H9 (cell line): ENCODE measurements around the gene SPA17. TPM values are rescaled to one million over a fixed set of nuclear protein-coding genes. Genes with fewer than 3 reads are reported as not detected.

Source experiments
- DNase-seq: peaks from one replicate; pipeline ENCODE4 v3.0.0-alpha.2; 2017
- H2AFZ ChIP-seq: one replicate; pipeline ENCODE4 v1.6.1; 2013; ENCODE audit warnings: mild to moderate bottlenecking, low read length, control low read depth, moderate library complexity
- H2AK5ac ChIP-seq: 2 replicates; pipeline ENCODE4 v1.6.1; 2013; ENCODE audit warnings: low read length, control low read depth, mixed read lengths; ENCODE audit not compliant: insufficient read length
- H2BK120ac ChIP-seq: one replicate; pipeline ENCODE4 v1.6.1; 2013; ENCODE audit warnings: low read depth, mild to moderate bottlenecking, low read length, control low read depth, inconsistent platforms; ENCODE audit not compliant: poor library complexity, severe bottlenecking
- H2BK12ac ChIP-seq: 2 replicates; pipeline ENCODE4 v1.6.1; 2013; ENCODE audit warnings: low read length, control low read depth, mixed read lengths, low read depth; ENCODE audit not compliant: insufficient read length
- H2BK15ac ChIP-seq: 2 replicates; pipeline ENCODE4 v1.6.1; 2013; ENCODE audit warnings: low read depth, low read length, control low read depth
- H2BK20ac ChIP-seq: one replicate; pipeline ENCODE4 v1.6.1; 2013; ENCODE audit warnings: low read depth, mild to moderate bottlenecking, low read length, control low read depth, inconsistent platforms; ENCODE audit not compliant: poor library complexity, severe bottlenecking
- H2BK5ac ChIP-seq: 2 replicates; pipeline ENCODE4 v1.6.1; 2013; ENCODE audit warnings: low read length, control low read depth, mixed read lengths; ENCODE audit not compliant: insufficient read length
- H3K14ac ChIP-seq: 2 replicates; pipeline ENCODE4 v1.6.1; 2013; ENCODE audit warnings: low read length, control low read depth; ENCODE audit not compliant: insufficient read depth
- H3K18ac ChIP-seq: 2 replicates; pipeline ENCODE4 v1.6.1; 2013; ENCODE audit warnings: low read depth, mild to moderate bottlenecking, mixed read lengths, low read length, control low read depth; ENCODE audit not compliant: insufficient read length
- H3K23ac ChIP-seq: 2 replicates; pipeline ENCODE4 v1.6.1; 2013; ENCODE audit warnings: low read length, control low read depth, mixed read lengths, low read depth; ENCODE audit not compliant: insufficient read length
- H3K23me2 ChIP-seq: 2 replicates; pipeline ENCODE4 v1.6.1; 2013; ENCODE audit warnings: low read depth, mild to moderate bottlenecking, mixed read lengths, low read length, control low read depth; ENCODE audit not compliant: insufficient read length, poor library complexity, severe bottlenecking
- H3K27ac ChIP-seq: 2 replicates; pipeline ENCODE4 v1.5.1; 2013; ENCODE audit warnings: low read length, control low read depth, mixed read lengths, low read depth; ENCODE audit not compliant: insufficient read length
- H3K27me3 ChIP-seq: 2 replicates; pipeline ENCODE4 v1.6.1; 2013; ENCODE audit warnings: low read length, control low read depth, inconsistent platforms; ENCODE audit not compliant: insufficient read depth
- H3K4ac ChIP-seq: 2 replicates; pipeline ENCODE4 v1.6.1; 2013; ENCODE audit warnings: low read depth, mild to moderate bottlenecking, control low read depth, inconsistent platforms, low read length, moderate library complexity
- H3K4me1 ChIP-seq: 2 replicates; pipeline ENCODE4 v1.6.1; 2013; ENCODE audit warnings: low read length, control low read depth, inconsistent platforms; ENCODE audit not compliant: insufficient read depth
- H3K4me2 ChIP-seq: 2 replicates; pipeline ENCODE4 v1.6.1; 2013; ENCODE audit warnings: low read length, control low read depth, mixed read lengths; ENCODE audit not compliant: insufficient read length, insufficient read depth
- H3K56ac ChIP-seq: 2 replicates; pipeline ENCODE4 v1.6.1; 2013; ENCODE audit warnings: low read depth, mild to moderate bottlenecking, mixed read lengths, low read length, control low read depth; ENCODE audit not compliant: insufficient read length
- H3K79me1 ChIP-seq: 2 replicates; pipeline ENCODE4 v1.6.1; 2013; ENCODE audit warnings: low read depth, mild to moderate bottlenecking, moderate library complexity, low read length, control low read depth, inconsistent platforms; ENCODE audit not compliant: insufficient read depth, poor library complexity, severe bottlenecking
- H3K79me2 ChIP-seq: 2 replicates; pipeline ENCODE4 v1.6.1; 2013; ENCODE audit warnings: low read length, control low read depth, inconsistent platforms; ENCODE audit not compliant: insufficient read depth
- H3K9ac ChIP-seq: 2 replicates; pipeline ENCODE4 v1.6.1; 2013; ENCODE audit warnings: low read length, control low read depth, mixed read lengths; ENCODE audit not compliant: insufficient read length; ENCODE audit errors: extremely low read depth
- H3K9me3 ChIP-seq: one replicate; pipeline ENCODE4 v1.6.1; 2013; ENCODE audit warnings: low read depth, low read length, inconsistent platforms; ENCODE audit not compliant: control insufficient read depth
- H3T11ph ChIP-seq: one replicate; pipeline ENCODE4 v1.6.1; 2013; ENCODE audit warnings: mild to moderate bottlenecking, low read length, control low read depth, inconsistent platforms
- H4K20me1 ChIP-seq: one replicate; pipeline ENCODE4 v1.6.1; 2013; ENCODE audit not compliant: control insufficient read depth, insufficient read length, insufficient read depth
- H4K5ac ChIP-seq: 2 replicates; pipeline ENCODE4 v1.6.1; 2013; ENCODE audit warnings: low read depth, mild to moderate bottlenecking, mixed read lengths, low read length, control low read depth; ENCODE audit not compliant: insufficient read length
- H4K8ac ChIP-seq: replicated peaks from 2 replicates; pipeline ENCODE4 v1.6.1; 2013; ENCODE audit warnings: low read length, control low read depth, mixed read lengths, low read depth; ENCODE audit not compliant: insufficient read length
- H4K91ac ChIP-seq: 2 replicates; pipeline ENCODE4 v1.6.1; 2013; ENCODE audit warnings: low read depth, mild to moderate bottlenecking, moderate library complexity, mixed read lengths, low read length, control low read depth; ENCODE audit not compliant: insufficient read length
- H3K27ac Mint-ChIP-seq, 3 experiments: 2 replicates in 2 of 3; 3 replicates in 1 of 3; pipeline ENCODE4 v1.8.0; 2020 to 2021; ENCODE audit warnings: mixed read lengths in 3 of 3, mild to moderate bottlenecking in 1 of 3, moderate library complexity in 1 of 3
- H3K27me3 Mint-ChIP-seq: 2 replicates; pipeline ENCODE4 v1.8.0; 2021; ENCODE audit warnings: low read depth, mild to moderate bottlenecking, moderate library complexity, mixed read lengths
- H3K36me3 Mint-ChIP-seq, 3 experiments: 2 replicates in 2 of 3; 3 replicates in 1 of 3; pipeline ENCODE4 v1.8.0; 2020 to 2021; ENCODE audit warnings: low read depth in 3 of 3, mixed read lengths in 3 of 3; ENCODE audit not compliant: insufficient read depth in 1 of 3
- H3K4me1 Mint-ChIP-seq, 2 experiments: 2 replicates each; pipeline ENCODE4 v1.8.0; 2020; ENCODE audit warnings: mixed read lengths in 2 of 2
- H3K4me3 Mint-ChIP-seq, 2 experiments: 2 replicates in 1 of 2; 3 replicates in 1 of 2; pipeline ENCODE4 v1.8.0; 2020 to 2021; ENCODE audit warnings: mild to moderate bottlenecking in 2 of 2, mixed read lengths in 2 of 2, moderate library complexity in 1 of 2
- H3K9me3 Mint-ChIP-seq, 2 experiments: 2 replicates in 1 of 2; 3 replicates in 1 of 2; pipeline ENCODE4 v1.8.0; 2020; ENCODE audit warnings: mild to moderate bottlenecking in 2 of 2, mixed read lengths in 2 of 2, moderate library complexity in 1 of 2
- WGBS: extraction: QIAGEN DNeasy Blood & Tissue Kit; methylation state at CpG from one replicate; pipeline ENCODE4 v1.1.7; 2013; ENCODE audit warnings: missing lambda C conversion rate, low lambda C conversion rate, mixed read lengths; ENCODE audit not compliant: insufficient read length; ENCODE audit errors: extremely low coverage; 5-methylcytosine and 5-hydroxymethylcytosine counted together
- total RNA-seq: library from RNA; stranded (reverse); gene quantifications from 2 replicates; pipeline ENCODE4 v1.2.1, GENCODE V29; 2021
- TF ChIP-seq, protein P1 (sequence below): fragments of 200-600 bp; sonication (generic); conservative IDR thresholded peaks from 3 replicates; pipeline ENCODE4 v1.8.0; 2021; ENCODE audit warnings: antibody characterized with exemption, mild to moderate bottlenecking

Gene SPA17
- total RNA-seq, 1 experiment from 2014 or later: 6.9 TPM

DNA sequence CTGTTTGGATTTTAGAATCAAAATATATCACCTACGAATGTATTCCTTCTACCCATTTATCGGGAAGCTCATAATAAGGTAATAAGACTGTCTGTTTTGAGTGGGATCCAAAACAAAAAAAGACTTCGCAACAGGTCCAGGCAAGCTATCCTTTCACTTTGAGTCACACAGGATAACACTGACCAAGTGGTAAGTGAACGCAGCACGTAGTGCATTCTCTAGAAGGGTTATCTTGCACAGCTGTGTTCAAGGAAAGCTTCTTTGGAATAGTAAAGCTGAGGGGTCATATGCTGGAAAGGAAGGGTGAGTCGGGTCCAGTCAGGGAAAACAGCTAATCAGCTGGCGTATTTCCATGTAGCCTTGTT, 43.7 kb downstream of the SPA17 start:
- H3K27ac Mint-ChIP-seq: no peak overlapping the region
- Histone ChIP-seq H3K79me1 (no peaks in the 10 kb centered on the region), H3K4me1 (peaks cover 6% of the 10 kb centered on the region), H3K79me2 (no peaks in the 10 kb centered on the region), H2BK20ac (no peak overlapping the region), H3K23ac (no peak overlapping the region), H4K8ac (no peak overlapping the region), H2AFZ (no peak overlapping the region), H2BK5ac (no peak overlapping the region), H4K5ac (no peak overlapping the region), H3K27me3 (peaks cover 49% of the 10 kb centered on the region), H2BK12ac (no peak overlapping the region), H3K23me2 (peaks cover 9% of the 10 kb centered on the region), H3K14ac (no peak overlapping the region), H3T11ph (no peak overlapping the region), H4K20me1 (no peaks in the 10 kb centered on the region), H3K18ac (no peak overlapping the region), H2AK5ac (no peak overlapping the region), H3K9ac (no peak overlapping the region), H3K4ac (no peak overlapping the region), H2BK120ac (no peak overlapping the region), H3K27ac (no peak overlapping the region), H3K4me2 (peak overlapping the region; percentile 86), H3K9me3 (no peaks in the 10 kb centered on the region), H3K56ac (no peak overlapping the region), H4K91ac (no peak overlapping the region), H2BK15ac (no peak overlapping the region)
- peaks cover 23 to 27% of the 10 kb centered on the region in 2 experiments for H3K4me1 Mint-ChIP-seq
- H3K27me3 Mint-ChIP-seq: peaks cover 83% of the 10 kb centered on the region
- H3K4me3 Mint-ChIP-seq: peak overlapping the region; percentile 66 to 86
- no peak for DNase-seq
- H3K9me3 Mint-ChIP-seq: no peaks in the 10 kb centered on the region
- WGBS: no CpG with 5 or more reads among the region's 7 CpGs
- H3K36me3 Mint-ChIP-seq: no peaks in the 10 kb centered on the region
- TF ChIP-seq, protein P1, sequence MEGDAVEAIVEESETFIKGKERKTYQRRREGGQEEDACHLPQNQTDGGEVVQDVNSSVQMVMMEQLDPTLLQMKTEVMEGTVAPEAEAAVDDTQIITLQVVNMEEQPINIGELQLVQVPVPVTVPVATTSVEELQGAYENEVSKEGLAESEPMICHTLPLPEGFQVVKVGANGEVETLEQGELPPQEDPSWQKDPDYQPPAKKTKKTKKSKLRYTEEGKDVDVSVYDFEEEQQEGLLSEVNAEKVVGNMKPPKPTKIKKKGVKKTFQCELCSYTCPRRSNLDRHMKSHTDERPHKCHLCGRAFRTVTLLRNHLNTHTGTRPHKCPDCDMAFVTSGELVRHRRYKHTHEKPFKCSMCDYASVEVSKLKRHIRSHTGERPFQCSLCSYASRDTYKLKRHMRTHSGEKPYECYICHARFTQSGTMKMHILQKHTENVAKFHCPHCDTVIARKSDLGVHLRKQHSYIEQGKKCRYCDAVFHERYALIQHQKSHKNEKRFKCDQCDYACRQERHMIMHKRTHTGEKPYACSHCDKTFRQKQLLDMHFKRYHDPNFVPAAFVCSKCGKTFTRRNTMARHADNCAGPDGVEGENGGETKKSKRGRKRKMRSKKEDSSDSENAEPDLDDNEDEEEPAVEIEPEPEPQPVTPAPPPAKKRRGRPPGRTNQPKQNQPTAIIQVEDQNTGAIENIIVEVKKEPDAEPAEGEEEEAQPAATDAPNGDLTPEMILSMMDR: no peak
